ENCODE data around the gene SETD1B.

DNA sequence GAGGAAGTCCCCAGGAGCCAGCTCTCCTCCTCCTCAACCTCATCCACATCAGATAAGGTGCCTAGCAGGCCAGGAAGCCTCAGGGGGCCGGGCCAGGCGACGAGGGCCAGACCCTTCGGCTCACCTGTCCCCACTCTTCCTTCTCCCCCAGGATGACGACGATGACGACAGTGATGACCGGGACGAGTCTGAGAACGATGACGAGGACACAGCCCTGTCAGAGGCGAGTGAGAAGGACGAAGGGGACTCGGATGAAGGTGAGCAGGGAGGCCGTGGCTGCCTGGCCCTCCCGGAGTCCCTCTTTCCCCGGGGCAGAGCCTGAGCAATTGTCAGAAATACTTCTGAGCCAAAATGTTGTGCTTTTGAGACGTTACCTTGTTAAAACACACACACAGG, 13.8 kb downstream of the SETD1B start:
- TF ChIP-seq TOX (CRISPR knock-in tag; IDR thresholded peaks at IDR 0.05; ENCODE audit: borderline replicate concordance) (no peak), PPARA (CRISPR knock-in tag; IDR thresholded peaks at IDR 0.05; ENCODE audit: borderline replicate concordance) (no peak), ZC3H10 (CRISPR knock-in tag; IDR thresholded peaks at IDR 0.05) (no peak), ARNTL (CRISPR knock-in tag; IDR thresholded peaks at IDR 0.05; ENCODE audit: borderline replicate concordance, low read depth) (no peak), TCF4 (CRISPR knock-in tag; IDR thresholded peaks at IDR 0.05; ENCODE audit: borderline replicate concordance) (no peak)
- TF ChIP-seq, protein P1, sequence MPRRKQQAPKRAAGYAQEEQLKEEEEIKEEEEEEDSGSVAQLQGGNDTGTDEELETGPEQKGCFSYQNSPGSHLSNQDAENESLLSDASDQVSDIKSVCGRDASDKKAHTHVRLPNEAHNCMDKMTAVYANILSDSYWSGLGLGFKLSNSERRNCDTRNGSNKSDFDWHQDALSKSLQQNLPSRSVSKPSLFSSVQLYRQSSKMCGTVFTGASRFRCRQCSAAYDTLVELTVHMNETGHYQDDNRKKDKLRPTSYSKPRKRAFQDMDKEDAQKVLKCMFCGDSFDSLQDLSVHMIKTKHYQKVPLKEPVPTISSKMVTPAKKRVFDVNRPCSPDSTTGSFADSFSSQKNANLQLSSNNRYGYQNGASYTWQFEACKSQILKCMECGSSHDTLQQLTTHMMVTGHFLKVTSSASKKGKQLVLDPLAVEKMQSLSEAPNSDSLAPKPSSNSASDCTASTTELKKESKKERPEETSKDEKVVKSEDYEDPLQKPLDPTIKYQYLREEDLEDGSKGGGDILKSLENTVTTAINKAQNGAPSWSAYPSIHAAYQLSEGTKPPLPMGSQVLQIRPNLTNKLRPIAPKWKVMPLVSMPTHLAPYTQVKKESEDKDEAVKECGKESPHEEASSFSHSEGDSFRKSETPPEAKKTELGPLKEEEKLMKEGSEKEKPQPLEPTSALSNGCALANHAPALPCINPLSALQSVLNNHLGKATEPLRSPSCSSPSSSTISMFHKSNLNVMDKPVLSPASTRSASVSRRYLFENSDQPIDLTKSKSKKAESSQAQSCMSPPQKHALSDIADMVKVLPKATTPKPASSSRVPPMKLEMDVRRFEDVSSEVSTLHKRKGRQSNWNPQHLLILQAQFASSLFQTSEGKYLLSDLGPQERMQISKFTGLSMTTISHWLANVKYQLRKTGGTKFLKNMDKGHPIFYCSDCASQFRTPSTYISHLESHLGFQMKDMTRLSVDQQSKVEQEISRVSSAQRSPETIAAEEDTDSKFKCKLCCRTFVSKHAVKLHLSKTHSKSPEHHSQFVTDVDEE (CRISPR knock-in tag; IDR thresholded peaks at IDR 0.05) = no peak
- TF ChIP-seq, protein P2, sequence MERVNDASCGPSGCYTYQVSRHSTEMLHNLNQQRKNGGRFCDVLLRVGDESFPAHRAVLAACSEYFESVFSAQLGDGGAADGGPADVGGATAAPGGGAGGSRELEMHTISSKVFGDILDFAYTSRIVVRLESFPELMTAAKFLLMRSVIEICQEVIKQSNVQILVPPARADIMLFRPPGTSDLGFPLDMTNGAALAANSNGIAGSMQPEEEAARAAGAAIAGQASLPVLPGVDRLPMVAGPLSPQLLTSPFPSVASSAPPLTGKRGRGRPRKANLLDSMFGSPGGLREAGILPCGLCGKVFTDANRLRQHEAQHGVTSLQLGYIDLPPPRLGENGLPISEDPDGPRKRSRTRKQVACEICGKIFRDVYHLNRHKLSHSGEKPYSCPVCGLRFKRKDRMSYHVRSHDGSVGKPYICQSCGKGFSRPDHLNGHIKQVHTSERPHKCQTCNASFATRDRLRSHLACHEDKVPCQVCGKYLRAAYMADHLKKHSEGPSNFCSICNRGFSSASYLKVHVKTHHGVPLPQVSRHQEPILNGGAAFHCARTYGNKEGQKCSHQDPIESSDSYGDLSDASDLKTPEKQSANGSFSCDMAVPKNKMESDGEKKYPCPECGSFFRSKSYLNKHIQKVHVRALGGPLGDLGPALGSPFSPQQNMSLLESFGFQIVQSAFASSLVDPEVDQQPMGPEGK (CRISPR knock-in tag; IDR thresholded peaks at IDR 0.05; ENCODE audit: borderline replicate concordance) = no peak
- TF ChIP-seq, protein P3, sequence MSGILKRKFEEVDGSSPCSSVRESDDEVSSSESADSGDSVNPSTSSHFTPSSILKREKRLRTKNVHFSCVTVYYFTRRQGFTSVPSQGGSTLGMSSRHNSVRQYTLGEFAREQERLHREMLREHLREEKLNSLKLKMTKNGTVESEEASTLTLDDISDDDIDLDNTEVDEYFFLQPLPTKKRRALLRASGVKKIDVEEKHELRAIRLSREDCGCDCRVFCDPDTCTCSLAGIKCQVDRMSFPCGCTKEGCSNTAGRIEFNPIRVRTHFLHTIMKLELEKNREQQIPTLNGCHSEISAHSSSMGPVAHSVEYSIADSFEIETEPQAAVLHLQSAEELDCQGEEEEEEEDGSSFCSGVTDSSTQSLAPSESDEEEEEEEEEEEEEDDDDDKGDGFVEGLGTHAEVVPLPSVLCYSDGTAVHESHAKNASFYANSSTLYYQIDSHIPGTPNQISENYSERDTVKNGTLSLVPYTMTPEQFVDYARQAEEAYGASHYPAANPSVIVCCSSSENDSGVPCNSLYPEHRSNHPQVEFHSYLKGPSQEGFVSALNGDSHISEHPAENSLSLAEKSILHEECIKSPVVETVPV (CRISPR knock-in tag; IDR thresholded peaks at IDR 0.05) = no peak
